ENCODE data around the gene GJD3. TPM values are rescaled to one million over a fixed set of nuclear protein-coding genes. Genes with fewer than 3 reads are reported as not detected.

The GJD3 gene
- total RNA-seq, 1 experiment from 2014 or later, result 0.71 TPM

GRCh38 chr17:40320756-40321523 lies 43.6 kb downstream of the GJD3 start:
- Mint-ChIP-seq H3K27me3 (ENCODE audit: unreplicated experiment) (no peaks in the 10 kb centered on the region), H3K4me1 (ENCODE audit: low read depth, unreplicated experiment) (peaks cover 73% of the 10 kb centered on the region), H3K4me3 (ENCODE audit: low read depth, unreplicated experiment) (peak overlapping the region; percentile 89), H3K36me3 (ENCODE audit: insufficient read depth, unreplicated experiment) (peaks cover 83% of the 10 kb centered on the region), H3K9me3 (ENCODE audit: low read depth, unreplicated experiment) (no peaks in the 10 kb centered on the region), H3K27ac (ENCODE audit: unreplicated experiment) (peak overlapping the region; percentile 12)
- DNase-seq, result no peak
- CTCF ChIA-PET, result interaction anchor here (0.5 to 36.5 kb wide), 6 partner anchors 9 to 261 kb away, joined by 3 to 1520 read pairs (median 4); partner anchors contain the start of genes CASC3, GJD3 and RARA
- no peak for TF ChIP-seq CTCF (IDR thresholded peaks at IDR 0.05; ENCODE audit: unreplicated experiment)
- intact Hi-C loops (cut with micrococcal nuclease; ENCODE audit: unreplicated experiment), result no loop called here
- no TSS peak for BruUV-seq (replicated peaks)

GRCh38 chr17:40319651-40320540 lies 44.6 kb downstream of the GJD3 start:
- DNase-seq, result peak; percentile 53
- CTCF ChIA-PET, result interaction anchor here (0.5 to 36.5 kb wide), 15 partner anchors 5 to 620 kb away, joined by 3 to 1520 read pairs (median 4); partner anchors contain the start of genes CASC3, ERBB2, GJD3 and IGFBP4
- no peaks in the 10 kb centered on the region for H3K27me3 Mint-ChIP-seq (ENCODE audit: unreplicated experiment)
- intact Hi-C loops (cut with micrococcal nuclease; ENCODE audit: unreplicated experiment), result no loop called here
- no peaks in the 10 kb centered on the region for H3K9me3 Mint-ChIP-seq (ENCODE audit: low read depth, unreplicated experiment)
- BruUV-seq (replicated peaks), result no TSS peak
- peaks cover 89% of the 10 kb centered on the region for H3K36me3 Mint-ChIP-seq (ENCODE audit: insufficient read depth, unreplicated experiment)
- no peak for TF ChIP-seq CTCF (IDR thresholded peaks at IDR 0.05; ENCODE audit: unreplicated experiment)
- peak overlapping the region; percentile 89 for H3K4me3 Mint-ChIP-seq (ENCODE audit: low read depth, unreplicated experiment)
- H3K27ac Mint-ChIP-seq (ENCODE audit: unreplicated experiment), result peak overlapping the region; percentile 12
- H3K4me1 Mint-ChIP-seq (ENCODE audit: low read depth, unreplicated experiment), result peaks cover 63% of the 10 kb centered on the region

- Mint-ChIP-seq H3K27ac (ENCODE audit: unreplicated experiment) (peak overlapping the region; percentile 28), H3K4me1 (ENCODE audit: low read depth, unreplicated experiment) (peaks cover 53% of the 10 kb centered on the region), H3K27me3 (ENCODE audit: unreplicated experiment) (no peaks in the 10 kb centered on the region), H3K9me3 (ENCODE audit: low read depth, unreplicated experiment) (no peaks in the 10 kb centered on the region), H3K36me3 (ENCODE audit: insufficient read depth, unreplicated experiment) (peaks cover 94% of the 10 kb centered on the region), H3K4me3 (ENCODE audit: low read depth, unreplicated experiment) (peak overlapping the region; percentile 89)
- peak; percentile 49 for DNase-seq
- BruUV-seq (replicated peaks), result no TSS peak
- no peak for TF ChIP-seq CTCF (IDR thresholded peaks at IDR 0.05; ENCODE audit: unreplicated experiment)
- CTCF ChIA-PET, result interaction anchor here (0.5 to 36.5 kb wide), 16 partner anchors 6 to 619 kb away, joined by 3 to 1520 read pairs (median 4); partner anchors contain the start of genes ERBB2, GJD3, IGFBP4 and RARA
- intact Hi-C loops (cut with micrococcal nuclease; ENCODE audit: unreplicated experiment), result no loop called here
These were observed 45.6 kb downstream of the GJD3 start for GRCh38 chr17:40318830-40319391.

Data from Calu3 (cell line).